ENCODE measurements around the gene RNF167. TPM values are rescaled to one million over a fixed set of nuclear protein-coding genes. Genes with fewer than 3 reads are reported as not detected.

RNF167 gene
- total and polyA plus RNA-seq, 2 of the 13 experiments (the other 11 are each of a cell fraction or from before 2014, with no cell fraction given), result 44.1 to 45.4 TPM

DNA sequence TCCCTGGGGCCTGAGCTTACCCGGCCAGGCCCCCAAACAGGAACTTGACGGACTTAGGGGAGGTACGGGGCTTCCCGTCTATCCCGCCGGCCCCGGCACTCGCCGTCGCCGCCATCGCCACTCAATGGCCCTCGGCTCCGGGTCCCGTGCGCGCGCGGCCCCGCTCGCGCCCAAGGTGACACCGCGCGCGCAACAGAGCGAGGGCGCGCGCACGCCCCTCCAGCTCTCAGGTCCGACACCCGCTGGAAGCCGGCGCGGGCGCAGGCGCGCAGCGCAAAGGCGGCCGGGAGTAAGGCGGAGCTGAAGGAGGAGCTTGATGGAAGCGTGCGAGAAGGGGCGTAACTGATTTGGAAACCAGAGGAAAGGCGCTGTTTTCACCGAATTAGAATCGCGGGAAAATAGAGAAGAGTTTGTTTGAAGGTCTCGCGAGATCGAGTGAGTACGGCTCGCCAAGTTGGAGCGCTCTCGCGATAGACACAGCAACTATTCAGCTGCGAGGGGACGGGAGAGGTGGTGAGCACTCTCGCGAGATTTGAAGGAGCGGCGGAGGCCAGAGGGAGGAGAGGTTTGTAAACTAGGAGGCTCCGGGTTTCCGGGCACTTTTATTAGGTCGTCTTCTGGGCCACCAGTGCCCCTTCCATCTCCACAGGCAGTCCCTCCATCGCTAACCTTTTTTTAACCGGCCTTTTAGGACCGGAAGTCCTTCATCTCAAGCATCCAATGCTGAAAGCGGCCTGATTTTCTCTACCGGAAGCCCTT, at the start of gene RNF167, which contains the start of gene SLC25A11 (continued):
- TF ChIP-seq TBX2 (CRISPR knock-in tag; IDR thresholded peaks at IDR 0.05; ENCODE audit: borderline replicate concordance) (peak; percentile 79), CREB1 (IDR thresholded peaks at IDR 0.05) (0 out of 2 replicates have a peak, but pooled peaks have one; percentile 5), CREB1 (CRISPR knock-in tag; IDR thresholded peaks at IDR 0.05) (peak; percentile 41; the same call in 1 of the 2 replicates), EED (CRISPR knock-in tag; IDR thresholded peaks at IDR 0.05) (no peak), AGO2 (optimal IDR thresholded peaks at IDR 0.05; ENCODE audit: low read depth, low read length) (peak; percentile 68), RBM22 (optimal IDR thresholded peaks at IDR 0.05; ENCODE audit: low read length) (peak; percentile 53), ZNF780A (CRISPR knock-in tag; IDR thresholded peaks at IDR 0.05) (no peak), ZSCAN25 (CRISPR knock-in tag; IDR thresholded peaks at IDR 0.05) (no peak), WIZ (CRISPR knock-in tag; IDR thresholded peaks at IDR 0.05) (no peak), NFYB (CRISPR knock-in tag; IDR thresholded peaks at IDR 0.05) (peak; percentile 71), ARNT (IDR thresholded peaks at IDR 0.05) (no peak), DNMT1 (CRISPR knock-in tag; IDR thresholded peaks at IDR 0.05) (no peak), ZFP90 (CRISPR knock-in tag; IDR thresholded peaks at IDR 0.05; ENCODE audit: borderline replicate concordance) (peak; percentile 61; the same call in 1 of the 2 replicates), HDAC1 (CRISPR knock-in tag; IDR thresholded peaks at IDR 0.05) (no peak), ZBTB21 (CRISPR knock-in tag; IDR thresholded peaks at IDR 0.05) (no peak), ERF (CRISPR knock-in tag; IDR thresholded peaks at IDR 0.05) (0 out of 2 replicates have a peak, but pooled peaks have one; percentile 22), HNRNPUL1 (IDR thresholded peaks at IDR 0.05; ENCODE audit: low read depth, low read length) (no peak), KDM5A (IDR thresholded peaks at IDR 0.05; ENCODE audit: borderline replicate concordance, low read length) (peak; percentile 94), ZNF883 (CRISPR knock-in tag; IDR thresholded peaks at IDR 0.05; ENCODE audit: not compliant biosample characterization) (peak; percentile 30), ZNF577 (CRISPR knock-in tag; IDR thresholded peaks at IDR 0.05; ENCODE audit: borderline replicate concordance, low read depth) (no peak), MEIS1 (CRISPR knock-in tag; IDR thresholded peaks at IDR 0.05; ENCODE audit: borderline replicate concordance) (no peak), ZNF160 (CRISPR knock-in tag; IDR thresholded peaks at IDR 0.05) (peak; percentile 65)
- TF ChIP-seq, protein P1, sequence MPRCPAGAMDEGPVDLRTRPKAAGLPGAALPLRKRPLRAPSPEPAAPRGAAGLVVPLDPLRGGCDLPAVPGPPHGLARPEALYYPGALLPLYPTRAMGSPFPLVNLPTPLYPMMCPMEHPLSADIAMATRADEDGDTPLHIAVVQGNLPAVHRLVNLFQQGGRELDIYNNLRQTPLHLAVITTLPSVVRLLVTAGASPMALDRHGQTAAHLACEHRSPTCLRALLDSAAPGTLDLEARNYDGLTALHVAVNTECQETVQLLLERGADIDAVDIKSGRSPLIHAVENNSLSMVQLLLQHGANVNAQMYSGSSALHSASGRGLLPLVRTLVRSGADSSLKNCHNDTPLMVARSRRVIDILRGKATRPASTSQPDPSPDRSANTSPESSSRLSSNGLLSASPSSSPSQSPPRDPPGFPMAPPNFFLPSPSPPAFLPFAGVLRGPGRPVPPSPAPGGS (CRISPR knock-in tag; IDR thresholded peaks at IDR 0.05), result no peak; the same call in 1 of the 2 replicates
- TF ChIP-seq, protein P2, sequence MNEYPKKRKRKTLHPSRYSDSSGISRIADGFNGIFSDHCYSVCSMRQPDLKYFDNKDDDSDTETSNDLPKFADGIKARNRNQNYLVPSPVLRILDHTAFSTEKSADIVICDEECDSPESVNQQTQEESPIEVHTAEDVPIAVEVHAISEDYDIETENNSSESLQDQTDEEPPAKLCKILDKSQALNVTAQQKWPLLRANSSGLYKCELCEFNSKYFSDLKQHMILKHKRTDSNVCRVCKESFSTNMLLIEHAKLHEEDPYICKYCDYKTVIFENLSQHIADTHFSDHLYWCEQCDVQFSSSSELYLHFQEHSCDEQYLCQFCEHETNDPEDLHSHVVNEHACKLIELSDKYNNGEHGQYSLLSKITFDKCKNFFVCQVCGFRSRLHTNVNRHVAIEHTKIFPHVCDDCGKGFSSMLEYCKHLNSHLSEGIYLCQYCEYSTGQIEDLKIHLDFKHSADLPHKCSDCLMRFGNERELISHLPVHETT (CRISPR knock-in tag; conservative IDR thresholded peaks at IDR 0.05), result peak; percentile 67
- TF ChIP-seq, protein P3, sequence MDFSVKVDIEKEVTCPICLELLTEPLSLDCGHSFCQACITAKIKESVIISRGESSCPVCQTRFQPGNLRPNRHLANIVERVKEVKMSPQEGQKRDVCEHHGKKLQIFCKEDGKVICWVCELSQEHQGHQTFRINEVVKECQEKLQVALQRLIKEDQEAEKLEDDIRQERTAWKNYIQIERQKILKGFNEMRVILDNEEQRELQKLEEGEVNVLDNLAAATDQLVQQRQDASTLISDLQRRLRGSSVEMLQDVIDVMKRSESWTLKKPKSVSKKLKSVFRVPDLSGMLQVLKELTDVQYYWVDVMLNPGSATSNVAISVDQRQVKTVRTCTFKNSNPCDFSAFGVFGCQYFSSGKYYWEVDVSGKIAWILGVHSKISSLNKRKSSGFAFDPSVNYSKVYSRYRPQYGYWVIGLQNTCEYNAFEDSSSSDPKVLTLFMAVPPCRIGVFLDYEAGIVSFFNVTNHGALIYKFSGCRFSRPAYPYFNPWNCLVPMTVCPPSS (IDR thresholded peaks at IDR 0.05), result no peak
- TF ChIP-seq, protein P4, sequence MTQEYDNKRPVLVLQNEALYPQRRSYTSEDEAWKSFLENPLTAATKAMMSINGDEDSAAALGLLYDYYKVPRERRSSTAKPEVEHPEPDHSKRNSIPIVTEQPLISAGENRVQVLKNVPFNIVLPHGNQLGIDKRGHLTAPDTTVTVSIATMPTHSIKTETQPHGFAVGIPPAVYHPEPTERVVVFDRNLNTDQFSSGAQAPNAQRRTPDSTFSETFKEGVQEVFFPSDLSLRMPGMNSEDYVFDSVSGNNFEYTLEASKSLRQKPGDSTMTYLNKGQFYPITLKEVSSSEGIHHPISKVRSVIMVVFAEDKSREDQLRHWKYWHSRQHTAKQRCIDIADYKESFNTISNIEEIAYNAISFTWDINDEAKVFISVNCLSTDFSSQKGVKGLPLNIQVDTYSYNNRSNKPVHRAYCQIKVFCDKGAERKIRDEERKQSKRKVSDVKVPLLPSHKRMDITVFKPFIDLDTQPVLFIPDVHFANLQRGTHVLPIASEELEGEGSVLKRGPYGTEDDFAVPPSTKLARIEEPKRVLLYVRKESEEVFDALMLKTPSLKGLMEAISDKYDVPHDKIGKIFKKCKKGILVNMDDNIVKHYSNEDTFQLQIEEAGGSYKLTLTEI (CRISPR knock-in tag; conservative IDR thresholded peaks at IDR 0.05), result no peak

Data from HepG2 (cell line).